ENCODE measurements around the gene PCNP. TPM values are rescaled to one million over a fixed set of nuclear protein-coding genes. Genes with fewer than 3 reads are reported as not detected.

Gene PCNP
- total RNA-seq, 1 experiment from 2014 or later, result 194 TPM

DNA sequence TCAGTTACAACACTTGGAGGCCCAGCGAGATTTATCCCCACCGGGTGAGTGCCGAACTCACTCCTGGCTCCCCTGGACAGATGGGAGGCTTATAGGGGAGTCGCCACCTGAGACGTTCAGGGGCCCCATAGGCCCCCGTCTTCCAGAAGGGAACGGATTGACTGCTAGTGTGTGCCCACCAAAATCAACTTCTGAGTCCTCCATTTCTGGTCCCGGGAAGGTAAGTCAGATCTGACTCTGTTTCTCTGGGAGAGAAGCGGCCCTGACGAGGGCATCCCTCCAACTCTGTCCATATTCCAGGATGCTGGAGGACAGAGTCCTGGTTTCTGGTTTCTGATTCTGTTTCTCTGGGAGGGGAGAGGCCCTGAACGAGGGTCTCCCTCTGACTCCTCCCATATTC is 58.6 kb downstream of the PCNP start:
- no peaks in the 10 kb centered on the region for H3K27me3 ChIP-seq (replicated peaks; ENCODE audit: insufficient read depth, low read depth, low read length, poor library complexity)
- no peaks in the 10 kb centered on the region for H3K36me3 ChIP-seq (ENCODE audit: insufficient read depth, low read length, poor library complexity, severe bottlenecking)
- H3K4me3 ChIP-seq (ENCODE audit: low read depth, low read length, poor library complexity, severe bottlenecking), result no peak overlapping the region
- no peak for DNase-seq (ENCODE audit: low spot score)
- no peak overlapping the region for H3K27ac ChIP-seq (ENCODE audit: low read depth, low read length, poor library complexity, severe bottlenecking)
- BruUV-seq (replicated peaks), result no TSS peak
- ChIA-PET POLR2A (ENCODE audit: low non-redundant PET) (no interaction called here), CTCF (no interaction called here)
- intact Hi-C loops (cut with micrococcal nuclease; ENCODE audit: unreplicated experiment), result no loop called here
- H3K9me3 ChIP-seq (ENCODE audit: low read depth, low read length, poor library complexity, severe bottlenecking), result no peaks in the 10 kb centered on the region
- TF ChIP-seq, protein P1, sequence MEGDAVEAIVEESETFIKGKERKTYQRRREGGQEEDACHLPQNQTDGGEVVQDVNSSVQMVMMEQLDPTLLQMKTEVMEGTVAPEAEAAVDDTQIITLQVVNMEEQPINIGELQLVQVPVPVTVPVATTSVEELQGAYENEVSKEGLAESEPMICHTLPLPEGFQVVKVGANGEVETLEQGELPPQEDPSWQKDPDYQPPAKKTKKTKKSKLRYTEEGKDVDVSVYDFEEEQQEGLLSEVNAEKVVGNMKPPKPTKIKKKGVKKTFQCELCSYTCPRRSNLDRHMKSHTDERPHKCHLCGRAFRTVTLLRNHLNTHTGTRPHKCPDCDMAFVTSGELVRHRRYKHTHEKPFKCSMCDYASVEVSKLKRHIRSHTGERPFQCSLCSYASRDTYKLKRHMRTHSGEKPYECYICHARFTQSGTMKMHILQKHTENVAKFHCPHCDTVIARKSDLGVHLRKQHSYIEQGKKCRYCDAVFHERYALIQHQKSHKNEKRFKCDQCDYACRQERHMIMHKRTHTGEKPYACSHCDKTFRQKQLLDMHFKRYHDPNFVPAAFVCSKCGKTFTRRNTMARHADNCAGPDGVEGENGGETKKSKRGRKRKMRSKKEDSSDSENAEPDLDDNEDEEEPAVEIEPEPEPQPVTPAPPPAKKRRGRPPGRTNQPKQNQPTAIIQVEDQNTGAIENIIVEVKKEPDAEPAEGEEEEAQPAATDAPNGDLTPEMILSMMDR (conservative IDR thresholded peaks at IDR 0.05; ENCODE audit: low read depth, low read length), result no peak
- TF ChIP-seq EZH2 (IDR thresholded peaks at IDR 0.05; ENCODE audit: borderline replicate concordance, low read depth, low read length, poor library complexity, severe bottlenecking), result no peak
- no peaks in the 10 kb centered on the region for H3K4me1 ChIP-seq (ENCODE audit: insufficient read depth, low read length, poor library complexity, severe bottlenecking)

DNA sequence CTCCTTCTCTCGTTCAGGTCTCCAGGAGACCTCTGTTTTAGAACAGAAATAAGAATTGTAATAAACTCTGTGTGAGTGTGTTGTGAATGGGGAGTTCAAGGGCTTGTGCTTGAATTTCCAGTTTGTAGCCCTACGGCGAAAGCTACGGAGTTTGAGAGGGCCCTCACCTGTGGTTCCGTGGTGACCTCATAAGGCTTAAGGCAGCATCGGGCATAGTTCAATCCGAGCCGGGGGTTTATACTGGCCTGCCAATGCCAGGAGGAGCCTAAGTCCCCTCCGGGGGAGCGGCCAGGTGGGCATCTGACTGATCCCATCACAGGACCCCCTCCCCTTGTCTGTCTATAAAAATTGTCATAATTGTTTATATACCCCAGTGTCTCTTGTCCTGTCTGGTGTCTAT is 59.2 kb downstream of the PCNP start:
- no peak overlapping the region for H3K27ac ChIP-seq (ENCODE audit: low read depth, low read length, poor library complexity, severe bottlenecking)
- H3K4me3 ChIP-seq (ENCODE audit: low read depth, low read length, poor library complexity, severe bottlenecking), result no peak overlapping the region
- no peaks in the 10 kb centered on the region for H3K9me3 ChIP-seq (ENCODE audit: low read depth, low read length, poor library complexity, severe bottlenecking)
- BruUV-seq (replicated peaks), result no TSS peak
- H3K27me3 ChIP-seq (replicated peaks; ENCODE audit: insufficient read depth, low read depth, low read length, poor library complexity), result no peaks in the 10 kb centered on the region
- ChIA-PET POLR2A (ENCODE audit: low non-redundant PET) (no interaction called here), CTCF (no interaction called here)
- H3K36me3 ChIP-seq (ENCODE audit: insufficient read depth, low read length, poor library complexity, severe bottlenecking), result no peaks in the 10 kb centered on the region
- intact Hi-C loops (cut with micrococcal nuclease; ENCODE audit: unreplicated experiment), result no loop called here
- no peak for DNase-seq (ENCODE audit: low spot score)
- H3K4me1 ChIP-seq (ENCODE audit: insufficient read depth, low read length, poor library complexity, severe bottlenecking), result no peaks in the 10 kb centered on the region
- TF ChIP-seq, protein P1 (conservative IDR thresholded peaks at IDR 0.05; ENCODE audit: low read depth, low read length), result no peak
- TF ChIP-seq EZH2 (IDR thresholded peaks at IDR 0.05; ENCODE audit: borderline replicate concordance, low read depth, low read length, poor library complexity, severe bottlenecking), result no peak

DNA sequence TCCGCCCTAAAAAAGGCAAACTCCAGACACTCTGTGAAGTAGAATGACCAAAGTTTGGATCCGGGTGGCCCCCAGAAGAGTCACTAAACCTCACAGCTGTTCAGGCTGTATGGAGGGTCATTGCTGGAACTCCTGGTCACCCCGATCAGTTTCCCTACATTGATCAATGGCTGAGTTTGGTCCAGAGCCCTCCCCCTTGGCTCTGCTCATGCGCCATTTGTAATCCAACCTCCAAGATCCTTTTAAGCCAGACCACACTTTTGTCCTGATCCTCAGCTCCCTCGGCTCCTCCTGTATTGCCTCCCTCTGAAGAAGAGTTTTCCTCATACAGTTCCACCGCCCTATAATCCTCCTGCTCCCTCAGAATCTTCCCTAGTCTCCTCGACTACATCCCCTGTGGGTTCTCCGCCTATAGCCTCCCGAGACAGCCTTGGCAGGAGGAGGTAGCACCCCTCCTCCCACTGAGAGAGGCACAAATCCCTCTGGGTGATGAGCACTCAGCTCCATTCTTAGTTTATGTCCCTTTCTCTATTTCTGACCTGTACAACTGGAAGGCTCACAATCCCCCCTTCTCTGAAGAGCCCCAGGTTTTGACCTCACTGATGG is 60.7 kb downstream of the PCNP start:
- no TSS peak for BruUV-seq (replicated peaks)
- Histone ChIP-seq H3K27ac (ENCODE audit: low read depth, low read length, poor library complexity, severe bottlenecking) (no peak overlapping the region), H3K4me1 (ENCODE audit: insufficient read depth, low read length, poor library complexity, severe bottlenecking) (no peaks in the 10 kb centered on the region), H3K9me3 (ENCODE audit: low read depth, low read length, poor library complexity, severe bottlenecking) (no peaks in the 10 kb centered on the region), H3K36me3 (ENCODE audit: insufficient read depth, low read length, poor library complexity, severe bottlenecking) (no peaks in the 10 kb centered on the region), H3K4me3 (ENCODE audit: low read depth, low read length, poor library complexity, severe bottlenecking) (no peak overlapping the region), H3K27me3 (replicated peaks; ENCODE audit: insufficient read depth, low read depth, low read length, poor library complexity) (no peaks in the 10 kb centered on the region)
- no peak for DNase-seq (ENCODE audit: low spot score)
- TF ChIP-seq EZH2 (IDR thresholded peaks at IDR 0.05; ENCODE audit: borderline replicate concordance, low read depth, low read length, poor library complexity, severe bottlenecking), result no peak
- TF ChIP-seq, protein P1 (conservative IDR thresholded peaks at IDR 0.05; ENCODE audit: low read depth, low read length), result no peak
- intact Hi-C loops (cut with micrococcal nuclease; ENCODE audit: unreplicated experiment), result no loop called here
- CTCF ChIA-PET, result no interaction called here
- POLR2A ChIA-PET (ENCODE audit: low non-redundant PET), result no interaction called here
